Astrocyte (in vitro differentiated cells and primary cell): ENCODE data around the gene PTPRT.

Source experiments
- EZH2 ChIP-seq: IDR thresholded peaks from 2 replicates; pipeline ENCODE4 v1.6.1; 2012; ENCODE audit warnings: mild to moderate bottlenecking, low read length, inconsistent platforms; ENCODE audit not compliant: insufficient read depth
- TF ChIP-seq, protein P1 (sequence below): IDR thresholded peaks from 2 replicates; pipeline ENCODE4 v1.5.1; 2011; ENCODE audit warnings: low read depth, mild to moderate bottlenecking, inconsistent platforms, low read length, moderate library complexity; ENCODE audit not compliant: insufficient read depth

DNA sequence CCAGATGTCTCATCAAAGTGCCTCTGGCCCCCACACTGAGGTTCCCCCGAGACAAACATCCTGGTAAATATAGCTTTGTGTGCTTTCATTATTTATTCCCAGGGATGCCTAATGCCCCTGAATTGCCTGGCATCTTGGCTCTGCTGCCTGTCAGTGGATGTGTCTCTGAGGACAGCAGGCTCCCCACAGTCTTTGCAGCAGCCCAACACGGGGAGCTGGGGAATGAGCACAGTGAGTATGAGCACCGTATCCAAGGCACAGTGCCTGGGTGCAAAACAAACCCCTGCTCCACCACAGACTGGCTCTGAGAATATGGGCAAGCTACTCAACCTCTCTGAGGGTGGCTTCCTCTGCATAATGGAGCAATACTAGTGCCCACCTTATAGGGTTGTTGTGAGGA lies 165.9 kb downstream of the PTPRT start:
- TF ChIP-seq, protein P1, sequence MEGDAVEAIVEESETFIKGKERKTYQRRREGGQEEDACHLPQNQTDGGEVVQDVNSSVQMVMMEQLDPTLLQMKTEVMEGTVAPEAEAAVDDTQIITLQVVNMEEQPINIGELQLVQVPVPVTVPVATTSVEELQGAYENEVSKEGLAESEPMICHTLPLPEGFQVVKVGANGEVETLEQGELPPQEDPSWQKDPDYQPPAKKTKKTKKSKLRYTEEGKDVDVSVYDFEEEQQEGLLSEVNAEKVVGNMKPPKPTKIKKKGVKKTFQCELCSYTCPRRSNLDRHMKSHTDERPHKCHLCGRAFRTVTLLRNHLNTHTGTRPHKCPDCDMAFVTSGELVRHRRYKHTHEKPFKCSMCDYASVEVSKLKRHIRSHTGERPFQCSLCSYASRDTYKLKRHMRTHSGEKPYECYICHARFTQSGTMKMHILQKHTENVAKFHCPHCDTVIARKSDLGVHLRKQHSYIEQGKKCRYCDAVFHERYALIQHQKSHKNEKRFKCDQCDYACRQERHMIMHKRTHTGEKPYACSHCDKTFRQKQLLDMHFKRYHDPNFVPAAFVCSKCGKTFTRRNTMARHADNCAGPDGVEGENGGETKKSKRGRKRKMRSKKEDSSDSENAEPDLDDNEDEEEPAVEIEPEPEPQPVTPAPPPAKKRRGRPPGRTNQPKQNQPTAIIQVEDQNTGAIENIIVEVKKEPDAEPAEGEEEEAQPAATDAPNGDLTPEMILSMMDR: no peak
- no peak for TF ChIP-seq EZH2
